Measurements from ENCODE around the gene EPB41L5.
"Not testable (repeated sequence)": the region's sequence is repeated elsewhere in the genome, so short reads cannot be mapped to it uniquely, and the experiment has no call there.

Gene EPB41L5

GRCh38 chr2:120177973-120178372, 165.1 kb downstream of the EPB41L5 start:
- peak overlapping the region in 4 of 21 experiments; percentile 83 to 92 (median 87) for H3K27ac ChIP-seq
- no peak overlapping the region for H3K4me3 ChIP-seq

DNA sequence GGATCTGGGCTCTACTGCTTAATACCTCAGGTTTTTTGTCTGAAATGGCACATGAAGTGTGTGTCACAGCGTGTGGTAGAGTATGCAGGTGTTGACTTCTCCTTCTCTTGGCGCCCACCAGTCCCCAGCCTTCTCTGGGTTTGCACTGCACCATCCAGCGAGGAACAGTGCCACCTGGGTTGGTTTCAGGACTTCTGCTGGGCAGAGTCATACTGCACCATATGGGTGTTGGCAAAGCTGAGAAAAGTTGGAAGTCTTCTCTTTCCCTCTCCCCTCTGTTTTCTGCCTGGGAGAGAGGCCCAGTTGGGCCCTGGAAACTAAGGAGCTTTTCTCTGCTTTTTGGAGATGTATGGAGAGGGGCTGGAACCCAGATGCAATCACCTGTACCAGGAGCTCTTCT, 166.5 kb downstream of the EPB41L5 start:
- Histone ChIP-seq H3K4me3 (no peak overlapping the region), H3K27ac (no peak overlapping the region)

GRCh38 chr2:120180066-120180465, 167.2 kb downstream of the EPB41L5 start:
- H3K4me3 ChIP-seq: no peak overlapping the region
- H3K27ac ChIP-seq: no peak overlapping the region

DNA sequence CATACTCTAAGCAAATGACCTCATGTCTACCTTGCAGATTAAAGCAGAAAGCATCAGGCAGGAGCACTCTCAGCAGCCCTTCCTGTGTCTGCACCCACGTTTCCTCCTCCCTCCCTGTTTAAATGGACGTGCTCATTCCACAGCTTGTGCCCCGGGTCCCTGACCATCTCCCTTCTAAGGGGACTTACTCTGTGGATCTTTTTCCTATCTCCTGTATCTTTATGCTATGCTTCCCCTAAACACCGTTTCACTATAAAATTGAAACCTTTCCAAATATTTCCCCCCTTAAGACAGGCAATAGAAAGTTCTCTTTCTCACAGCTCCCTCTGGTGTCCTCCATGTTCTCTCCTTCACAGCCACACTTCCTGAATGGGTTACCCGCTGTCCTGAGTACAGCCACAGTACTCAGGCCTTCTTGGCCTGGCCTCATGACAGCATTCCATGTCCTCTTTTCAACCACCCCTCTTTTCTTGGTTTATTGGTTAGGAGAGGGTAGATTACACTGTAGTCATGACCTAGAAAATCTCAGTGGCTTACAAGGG, 169.2 kb downstream of the EPB41L5 start:
- H3K27ac ChIP-seq: peak overlapping the region in 1 of 21 experiments; percentile 3
- no peak overlapping the region for H3K4me3 ChIP-seq

DNA sequence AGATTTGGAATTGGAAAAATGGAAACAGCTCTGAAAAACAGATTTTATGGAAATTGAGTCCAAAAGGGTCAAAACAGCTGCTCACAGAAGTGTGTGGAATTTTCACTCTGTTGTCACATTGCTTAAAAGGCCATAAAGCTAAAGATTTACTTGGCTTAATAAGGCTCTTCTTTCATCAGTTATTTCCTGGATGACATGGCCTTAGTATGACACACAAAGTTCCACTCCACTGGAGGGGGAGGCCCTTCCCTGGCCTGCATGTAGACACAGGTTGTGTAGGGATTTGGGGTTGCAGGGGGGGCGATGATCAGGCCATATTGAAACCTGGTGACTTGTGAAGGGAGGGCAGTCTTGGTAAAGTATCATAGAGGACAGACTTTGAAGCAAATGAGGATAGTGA, 176.3 kb downstream of the EPB41L5 start:
- H3K4me3 ChIP-seq: no peak overlapping the region

DNA sequence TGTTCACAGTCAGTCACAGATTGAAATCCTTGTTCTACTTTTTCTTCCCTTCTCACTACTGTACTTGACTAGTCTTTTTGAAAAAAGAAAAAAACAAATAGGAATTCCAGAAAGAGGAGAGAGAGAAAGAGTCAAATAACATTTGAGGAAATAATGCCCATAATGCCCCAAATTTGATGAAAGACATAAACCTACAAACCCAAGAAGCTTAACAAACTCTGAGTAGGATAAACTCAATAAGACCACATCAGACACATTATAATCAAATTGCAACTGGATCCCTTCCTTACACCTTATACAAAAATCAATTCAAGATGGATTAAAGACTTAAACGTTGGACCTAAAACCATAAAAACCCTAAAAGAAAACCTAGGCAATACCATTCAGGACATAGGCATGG, 179.4 kb downstream of the EPB41L5 start:
- no peak overlapping the region for H3K27ac ChIP-seq
- H3K4me3 ChIP-seq: no peak overlapping the region

More for the DNA sequence above, 176.3 kb downstream of the EPB41L5 start:
- H3K27ac ChIP-seq: no peak overlapping the region

DNA sequence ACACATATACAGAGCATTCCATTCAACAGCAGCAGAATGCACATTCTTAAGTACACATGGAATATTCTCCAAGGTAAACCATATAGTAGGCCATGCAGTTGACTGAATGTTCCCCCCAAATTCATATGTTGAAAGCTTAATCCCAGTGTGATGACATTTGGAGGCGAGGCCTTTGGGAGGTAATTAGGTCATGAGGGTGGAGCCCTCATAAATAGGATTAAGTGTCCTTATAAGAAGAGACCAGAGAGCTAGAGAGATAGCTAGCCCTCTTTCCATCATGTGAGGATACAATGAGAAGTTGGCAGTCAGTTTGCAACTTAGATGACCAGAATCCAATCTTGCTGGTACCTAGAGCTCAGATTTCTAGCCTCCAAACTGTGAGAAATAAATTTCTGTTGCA, 182.7 kb downstream of the EPB41L5 start:
- no peak overlapping the region for H3K27ac ChIP-seq
- no peak overlapping the region for H3K4me3 ChIP-seq

- not testable (repeated sequence) for H3K4me3 ChIP-seq, H3K27ac ChIP-seq
Observed at GRCh38 chr2:120199817-120200459, 187.1 kb downstream of the EPB41L5 start.

GRCh38 chr2:120203251-120204021, 190.6 kb downstream of the EPB41L5 start:
- peak overlapping the region in 2 of 21 experiments; percentile 1 to 31 for H3K27ac ChIP-seq
- no peak overlapping the region for H3K4me3 ChIP-seq

- Histone ChIP-seq H3K27ac (peak overlapping the region in 1 of 21 experiments; percentile 31), H3K4me3 (no peak overlapping the region)
Observed at GRCh38 chr2:120204022-120204405, 191.1 kb downstream of the EPB41L5 start.

DNA sequence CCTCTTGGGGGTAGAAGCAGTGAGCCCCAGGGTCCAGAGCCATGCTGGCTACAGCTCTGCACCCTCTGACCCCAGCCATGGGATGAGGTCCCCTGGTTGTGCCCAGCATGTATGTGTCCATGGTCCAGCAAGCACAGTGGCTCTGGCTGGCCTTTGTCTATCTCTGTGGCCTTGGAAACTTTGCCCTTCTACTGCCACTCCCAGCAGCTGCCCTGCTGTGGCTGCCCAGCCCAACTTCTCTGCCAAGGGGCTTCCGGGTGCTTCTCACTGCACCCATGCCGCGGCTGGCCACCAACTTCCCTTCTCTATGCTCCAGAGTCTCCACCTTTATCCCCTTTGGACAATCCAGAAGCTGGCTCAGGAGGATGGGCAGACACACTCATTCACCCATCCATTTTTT, 191.5 kb downstream of the EPB41L5 start:
- Histone ChIP-seq H3K27ac (no peak overlapping the region), H3K4me3 (no peak overlapping the region)

- Histone ChIP-seq H3K27ac (no peak overlapping the region), H3K4me3 (no peak overlapping the region)
Observed at GRCh38 chr2:120204945-120205670, 192.2 kb downstream of the EPB41L5 start.

DNA sequence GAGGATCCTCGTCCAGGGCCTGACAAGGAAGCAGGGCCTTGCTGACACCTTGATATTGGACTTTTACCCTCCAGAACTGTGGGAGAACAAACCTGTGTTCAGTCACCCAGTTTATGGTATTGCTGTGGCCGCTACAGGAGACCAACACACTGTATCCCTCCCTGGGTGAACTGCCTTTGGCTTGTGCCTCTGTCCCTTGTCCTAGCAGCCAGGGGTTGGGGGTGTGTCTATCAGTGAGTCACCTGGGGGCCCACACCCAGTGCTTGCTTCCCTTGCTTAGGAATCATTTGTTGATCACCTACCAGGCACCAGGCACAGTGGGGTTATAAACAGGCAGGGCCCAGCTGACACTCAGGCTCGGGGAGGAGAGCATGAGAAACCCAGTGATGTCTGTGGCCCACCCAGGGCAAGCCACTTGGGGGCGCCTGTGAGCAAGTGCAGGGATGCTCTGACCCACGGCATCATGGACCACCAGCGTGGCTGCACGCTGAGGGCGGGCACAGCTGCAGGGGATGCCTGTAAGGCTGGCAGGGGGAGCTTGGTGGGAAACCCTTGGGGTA, 193.2 kb downstream of the EPB41L5 start:
- no peak overlapping the region for H3K27ac ChIP-seq

DNA sequence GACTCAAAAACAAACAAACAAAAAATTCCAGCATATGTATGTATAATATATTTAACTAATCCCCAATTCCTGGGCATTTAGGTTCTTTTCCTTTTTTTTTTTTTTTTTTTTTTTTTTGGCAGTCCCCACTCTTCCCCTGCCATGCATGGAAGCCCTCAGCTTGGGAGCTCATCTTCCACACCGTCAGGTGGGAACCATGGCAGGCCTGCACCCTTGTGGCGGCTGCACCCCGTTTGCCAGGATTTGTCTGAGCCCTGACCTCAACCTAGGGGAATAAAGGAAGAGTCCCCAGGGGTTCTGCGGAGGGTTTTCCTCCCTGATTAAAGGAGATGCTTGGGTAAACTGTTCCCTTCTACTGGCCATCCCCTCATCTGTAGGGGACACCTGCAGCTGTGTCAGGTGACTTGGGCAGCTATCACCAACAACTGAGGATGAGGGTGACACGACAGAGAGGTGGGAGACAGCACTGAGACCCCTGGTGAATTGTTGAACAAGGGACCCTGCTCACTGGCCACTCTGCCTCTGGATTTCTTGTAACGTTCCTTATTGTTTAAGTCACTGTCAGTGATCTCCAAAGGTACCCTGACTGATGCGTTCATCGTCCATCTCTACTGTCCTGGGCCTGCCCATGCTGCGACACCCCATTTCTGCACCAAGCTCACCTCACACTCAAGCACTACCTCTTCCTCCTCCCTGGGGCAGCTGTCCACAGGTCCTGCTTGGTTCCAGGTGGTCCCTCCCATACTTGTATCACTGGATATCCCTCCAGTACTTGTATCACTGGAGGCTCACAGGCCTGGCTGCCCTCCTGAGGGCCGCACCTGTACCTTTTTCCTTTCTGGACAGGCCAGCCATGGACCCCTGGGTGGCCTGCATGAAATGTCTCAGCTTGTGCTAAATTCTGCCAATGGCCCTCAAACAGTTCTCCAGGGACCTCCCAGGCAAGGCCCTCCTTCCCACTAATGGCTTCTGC, 195.8 kb downstream of the EPB41L5 start:
- Histone ChIP-seq H3K27ac (no peak overlapping the region), H3K4me3 (no peak overlapping the region)

More for the DNA sequence above, 193.2 kb downstream of the EPB41L5 start:
- no peak overlapping the region for H3K4me3 ChIP-seq

DNA sequence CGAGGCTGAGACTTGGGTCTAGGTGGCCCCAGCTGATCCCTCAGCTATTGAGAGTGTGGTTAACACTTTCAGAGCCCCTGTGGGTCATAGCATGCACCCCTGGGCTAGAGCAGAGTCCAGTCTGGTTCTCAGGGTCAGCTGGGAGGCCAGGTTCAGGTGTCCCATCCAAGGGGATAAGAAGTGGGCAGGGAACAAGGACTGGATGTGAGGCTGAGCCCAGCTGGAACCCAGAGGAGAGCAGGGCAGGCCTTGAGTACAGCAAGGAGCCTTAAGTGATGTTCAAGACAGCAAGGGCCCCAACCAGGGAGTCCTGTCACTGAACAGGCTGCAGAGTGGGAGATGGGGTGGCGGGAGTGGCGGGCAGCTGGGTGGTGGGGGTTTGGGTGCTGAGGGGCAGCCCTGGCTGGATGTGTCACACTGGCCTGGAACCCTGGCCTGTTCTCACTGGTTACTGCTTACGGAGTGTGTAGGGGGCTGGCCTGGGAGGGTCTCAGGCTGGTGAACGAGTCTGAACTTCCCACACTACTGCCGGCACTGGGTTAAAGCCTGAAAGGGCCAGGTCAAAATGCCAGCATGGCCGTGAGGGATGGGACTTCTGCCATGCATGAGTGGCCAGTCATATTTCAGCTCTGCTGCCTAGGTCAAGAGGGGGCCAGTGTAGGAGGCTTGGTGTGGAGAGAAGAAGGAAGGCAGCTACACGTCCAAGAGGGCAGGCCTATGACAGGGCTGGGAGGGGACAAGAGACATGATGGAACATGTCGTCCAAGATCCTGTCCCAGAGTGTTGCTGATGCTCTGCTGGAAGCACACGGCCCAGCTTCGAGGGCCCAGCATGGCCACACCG, 196.8 kb downstream of the EPB41L5 start:
- Histone ChIP-seq H3K4me3 (no peak overlapping the region), H3K27ac (peak overlapping the region in 3 of 21 experiments; percentile 12 to 49 (median 44))

- Histone ChIP-seq H3K27ac (peak overlapping the region in 3 of 21 experiments; percentile 12 to 49 (median 44)), H3K4me3 (no peak overlapping the region)
Observed at GRCh38 chr2:120210270-120210693, 197.4 kb downstream of the EPB41L5 start.

GRCh38 chr2:120218181-120218580, 205.3 kb downstream of the EPB41L5 start:
- no peak overlapping the region for H3K4me3 ChIP-seq
- H3K27ac ChIP-seq: no peak overlapping the region

GRCh38 chr2:120219291-120219690, 206.4 kb downstream of the EPB41L5 start:
- Histone ChIP-seq H3K4me3 (no peak overlapping the region), H3K27ac (no peak overlapping the region)
